GM19467 (cell line): Measurements from ENCODE around the gene THEMIS2.
A peak's percentile ranks its signal among the peaks of the same experiment; 100 is the strongest.

Experiments
- ATAC-seq: cut with Tn5 transposase; IDR thresholded peaks from one replicate; pipeline ENCODE4 v1.9.1; 2021; ENCODE audit warnings: mild to moderate bottlenecking, moderate library complexity; ENCODE audit not compliant: unreplicated experiment

Gene THEMIS2

DNA sequence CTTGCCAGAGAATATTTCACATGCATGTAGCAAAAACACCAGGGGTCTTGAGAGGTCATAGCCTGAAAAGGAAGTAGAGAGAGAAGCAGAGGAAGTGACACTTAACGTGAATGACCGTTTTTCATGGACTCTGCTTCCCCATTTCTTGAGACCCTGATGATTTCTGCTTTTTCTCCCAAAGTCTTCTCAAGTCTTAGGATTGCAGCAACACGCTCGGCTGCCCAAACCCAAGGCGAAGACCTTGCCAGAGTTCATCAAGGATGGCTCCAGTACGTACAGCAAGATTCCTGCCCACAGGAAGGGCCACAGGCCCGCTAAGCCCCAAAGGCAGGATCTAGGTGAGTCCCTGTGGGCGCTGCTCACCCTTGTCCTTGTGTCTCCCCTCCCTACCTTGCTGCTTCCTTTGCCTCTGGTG lies 12.8 kb downstream of the THEMIS2 start:
- no peak for ATAC-seq

DNA sequence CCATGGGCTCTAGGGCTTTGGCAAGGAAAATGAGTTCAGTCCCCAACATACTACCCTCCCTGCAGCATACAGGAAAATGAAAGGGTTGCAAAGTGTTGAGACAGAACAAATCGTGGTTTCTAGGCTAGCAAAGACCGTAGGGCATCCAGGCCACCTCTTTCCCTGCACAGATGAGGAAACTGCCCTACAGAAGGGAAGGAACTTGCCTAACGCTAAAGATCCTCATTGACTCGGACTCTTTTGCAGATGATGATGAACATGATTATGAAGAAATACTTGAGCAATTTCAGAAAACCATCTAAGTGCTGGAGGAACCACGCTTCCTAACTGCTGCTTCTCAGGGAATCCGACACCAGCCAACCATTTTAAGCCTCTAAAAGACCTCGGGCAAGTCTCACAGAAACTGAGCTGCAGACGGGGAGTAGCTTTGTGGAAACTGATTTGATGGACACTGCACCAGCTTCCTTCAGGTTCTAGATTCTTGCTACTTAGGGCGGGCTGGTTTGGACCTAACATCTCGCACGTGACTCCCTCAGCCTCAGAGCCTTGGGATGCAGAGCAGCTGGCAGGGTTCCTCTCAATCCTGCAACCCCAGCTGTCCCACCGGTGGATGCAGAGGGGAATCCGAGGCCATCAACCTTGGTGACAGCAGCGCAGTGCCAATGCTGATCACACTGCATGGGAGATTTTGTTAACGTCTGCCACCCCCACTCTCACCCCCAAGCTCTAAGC lies 13.4 kb downstream of the THEMIS2 start:
- no peak for ATAC-seq

DNA sequence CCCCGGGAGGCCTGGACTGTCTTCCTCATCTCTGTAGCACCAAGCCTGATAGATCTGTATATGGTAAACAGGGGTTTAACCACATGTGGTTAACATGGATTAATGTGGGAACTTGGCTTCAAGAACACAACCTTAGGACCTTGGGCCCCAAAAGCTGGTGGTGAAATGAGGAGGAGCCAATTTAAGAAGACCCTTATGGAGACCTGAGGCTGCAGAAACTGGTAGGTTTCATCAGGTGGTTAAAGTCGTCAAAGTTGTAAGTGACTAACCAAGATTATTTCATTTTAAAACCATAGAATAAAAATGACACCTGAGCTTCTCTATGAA lies 14.0 kb downstream of the THEMIS2 start:
- ATAC-seq = no peak

DNA sequence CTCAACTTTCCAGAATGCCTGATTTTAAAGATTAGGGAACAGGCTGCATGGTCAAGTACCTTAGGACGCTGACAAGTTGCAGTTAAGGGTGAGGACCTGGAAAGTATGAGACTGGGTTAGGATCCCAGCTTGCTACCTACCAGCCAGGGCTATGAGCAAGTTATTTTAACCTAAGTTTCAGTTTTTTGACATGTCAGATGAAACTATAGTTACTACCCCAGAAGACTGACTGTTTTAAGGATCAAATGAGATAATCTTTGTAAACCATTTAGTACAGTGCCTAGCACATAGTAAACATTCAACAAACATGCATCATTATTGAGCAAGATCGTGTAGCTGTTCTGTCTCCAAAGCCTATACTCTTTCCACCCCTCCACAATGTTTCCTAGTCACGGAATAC lies 14.4 kb downstream of the THEMIS2 start:
- no peak for ATAC-seq

DNA sequence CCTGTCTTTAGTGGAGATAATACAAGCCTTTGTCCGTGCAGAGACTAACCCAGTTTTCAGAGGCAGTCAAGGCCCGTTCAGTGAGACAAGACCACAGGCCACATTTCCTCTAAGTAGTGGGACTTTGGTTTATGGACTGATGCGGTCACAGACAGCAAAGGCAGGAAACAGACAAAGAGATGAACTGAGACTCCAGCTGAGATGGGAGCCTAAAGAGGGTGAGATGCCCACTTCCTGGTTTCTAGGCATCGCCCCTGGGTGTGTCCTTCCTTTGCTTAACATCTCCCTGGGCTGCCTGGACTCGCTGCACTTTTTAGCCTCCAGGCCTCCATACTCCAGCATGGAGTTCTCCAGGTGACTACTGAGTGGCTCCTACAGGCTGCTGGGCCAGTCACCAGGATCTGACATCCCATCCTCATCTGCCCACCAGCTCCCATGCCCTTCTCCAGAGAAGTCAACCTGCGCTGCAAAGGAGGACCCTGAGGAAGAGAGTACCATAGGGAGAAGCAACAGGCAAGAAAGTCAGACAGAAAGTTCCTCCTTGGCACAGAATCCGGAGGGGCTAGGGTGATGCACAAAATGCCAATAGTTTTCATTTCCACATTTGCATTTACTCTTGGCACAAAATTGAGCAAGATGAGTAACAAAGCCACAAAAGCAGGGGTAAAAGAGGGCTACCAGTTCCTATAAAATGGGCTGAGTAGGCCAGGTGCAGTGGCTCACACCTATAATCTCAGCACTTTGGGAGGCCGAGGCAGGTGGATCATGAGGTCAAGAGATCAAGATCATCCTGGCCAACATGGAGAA lies 15.1 kb downstream of the THEMIS2 start:
- ATAC-seq = no peak

DNA sequence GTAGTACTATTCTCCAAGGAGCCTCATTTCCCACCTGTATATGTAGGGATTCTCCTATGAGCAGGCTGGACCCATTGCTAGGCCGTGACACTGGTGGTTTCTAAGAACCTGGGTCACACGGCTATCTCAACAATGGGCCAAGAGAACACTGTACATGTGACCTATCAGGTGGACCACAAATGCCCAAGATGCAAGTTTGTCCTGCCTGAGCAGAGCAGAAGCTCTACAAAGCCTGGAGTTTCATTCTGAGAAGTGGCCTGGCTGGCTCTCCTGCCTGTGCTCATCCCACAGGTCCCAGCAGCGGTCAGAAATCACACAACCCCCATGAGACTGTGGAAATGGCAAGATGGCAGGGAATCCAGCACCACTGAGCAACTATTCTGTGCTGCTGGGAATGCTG lies 17.2 kb downstream of the THEMIS2 start:
- ATAC-seq = no peak

DNA sequence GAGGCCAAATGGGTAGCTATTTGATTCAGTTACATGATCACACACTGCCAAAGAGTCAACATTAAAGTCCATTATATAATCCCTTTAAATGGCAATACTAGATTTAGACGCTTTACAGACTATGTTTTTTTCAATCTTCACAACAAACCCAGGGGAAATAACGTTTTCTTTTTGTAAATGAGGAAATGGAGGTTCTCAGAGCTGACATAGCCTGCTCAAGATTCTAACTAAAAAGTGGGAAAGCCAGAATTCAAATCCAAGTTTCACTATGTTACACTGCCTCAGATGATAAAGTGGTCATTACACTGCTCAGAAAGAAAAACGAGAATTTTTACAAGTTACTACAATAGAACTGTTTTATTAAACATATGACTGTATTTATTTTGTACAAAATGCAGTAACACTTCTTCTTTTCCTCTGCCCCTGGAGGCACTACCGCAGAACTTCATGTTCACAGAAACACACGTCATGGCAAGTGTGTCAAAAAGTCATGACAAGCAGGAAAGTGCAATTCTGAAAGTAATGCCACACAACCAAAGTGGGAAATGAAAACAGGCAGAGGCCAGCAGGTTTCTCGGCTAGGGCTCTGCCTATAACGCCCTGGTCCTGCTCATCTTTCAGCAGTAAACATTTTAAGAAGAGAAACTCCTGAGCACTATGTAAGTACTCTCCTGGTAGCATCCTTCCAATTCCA lies 19.0 kb downstream of the THEMIS2 start:
- ATAC-seq = peak; percentile 37

DNA sequence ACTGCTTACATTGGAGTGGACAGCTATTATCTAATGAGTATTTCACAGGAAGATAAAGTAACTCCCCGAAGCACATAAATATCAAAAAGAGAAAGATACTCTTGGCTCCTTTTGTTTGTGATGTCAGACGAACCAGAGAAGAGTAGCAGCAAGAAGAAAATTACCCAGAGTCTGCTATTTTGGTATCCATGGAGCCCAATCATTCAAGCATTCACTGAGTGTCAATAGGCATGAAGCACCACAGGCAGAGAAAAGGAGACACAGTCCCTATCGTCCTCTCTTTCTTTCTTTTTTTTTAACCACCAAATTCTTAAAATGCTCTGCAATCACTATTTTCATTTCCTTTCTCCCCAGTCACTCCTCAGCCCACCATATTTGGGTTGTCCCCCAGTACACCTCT lies 22.2 kb downstream of the THEMIS2 start:
- no peak for ATAC-seq

DNA sequence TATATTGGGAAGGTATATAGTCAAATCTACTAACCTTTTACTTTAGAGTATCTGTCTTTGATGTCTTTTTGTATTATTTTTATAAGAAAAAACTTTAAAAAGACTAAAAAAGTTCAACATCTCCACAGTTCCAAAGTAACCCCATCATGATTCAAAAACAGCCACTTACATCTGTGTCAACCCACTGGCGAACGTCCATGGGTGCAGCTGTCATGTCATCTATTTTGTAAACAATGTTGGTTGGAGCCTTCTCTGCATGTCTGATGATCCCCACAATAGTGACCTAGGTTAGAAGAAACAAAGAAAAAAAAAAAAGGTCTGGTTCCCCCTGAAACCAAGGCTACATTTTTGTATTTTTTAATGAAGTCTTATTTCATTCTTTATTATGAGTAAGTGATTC lies 34.4 kb downstream of the THEMIS2 start:
- no peak for ATAC-seq

DNA sequence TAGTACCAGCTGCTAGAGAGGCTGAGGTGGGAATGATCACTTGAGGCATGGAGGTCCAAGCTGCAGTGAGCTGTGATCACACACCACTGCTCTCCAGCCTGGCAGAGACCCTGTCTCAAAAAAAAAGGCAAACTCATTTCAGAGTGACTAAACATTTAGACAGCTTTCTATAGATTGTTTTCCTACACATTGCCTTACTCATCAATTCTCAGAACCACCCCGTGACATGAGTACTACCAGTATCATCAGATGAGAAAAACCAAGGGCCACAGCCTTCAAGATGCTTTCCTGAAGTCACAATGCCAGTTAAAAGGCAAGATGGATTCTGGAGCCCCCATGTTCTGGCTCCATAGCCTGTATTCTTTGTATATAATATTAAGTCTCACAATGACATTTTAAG lies 40.1 kb downstream of the THEMIS2 start:
- ATAC-seq = no peak

DNA sequence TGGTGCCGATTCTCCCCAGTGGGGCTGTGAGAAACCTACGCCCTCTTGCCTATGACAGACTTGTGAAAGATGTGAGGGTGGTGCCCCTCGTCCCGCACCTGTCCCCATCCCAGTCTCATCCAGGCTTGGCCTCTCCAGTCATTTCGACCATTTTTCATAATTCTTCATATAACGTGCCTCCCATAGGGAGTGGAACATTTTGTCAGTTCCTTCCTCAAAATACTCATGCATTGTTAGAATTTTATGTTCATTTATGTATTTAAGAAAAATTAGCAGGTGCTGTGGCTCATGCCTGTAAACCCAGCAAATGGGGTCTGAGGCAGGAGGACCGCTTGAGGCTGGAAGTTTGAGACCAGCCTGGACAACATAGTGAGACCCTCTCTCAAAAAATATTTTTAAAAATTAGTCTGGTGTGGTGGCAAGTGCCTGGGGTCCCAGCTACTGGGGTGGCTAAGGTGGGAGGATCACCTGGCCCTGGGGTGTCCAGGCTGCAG lies 42.8 kb downstream of the THEMIS2 start:
- no peak for ATAC-seq

DNA sequence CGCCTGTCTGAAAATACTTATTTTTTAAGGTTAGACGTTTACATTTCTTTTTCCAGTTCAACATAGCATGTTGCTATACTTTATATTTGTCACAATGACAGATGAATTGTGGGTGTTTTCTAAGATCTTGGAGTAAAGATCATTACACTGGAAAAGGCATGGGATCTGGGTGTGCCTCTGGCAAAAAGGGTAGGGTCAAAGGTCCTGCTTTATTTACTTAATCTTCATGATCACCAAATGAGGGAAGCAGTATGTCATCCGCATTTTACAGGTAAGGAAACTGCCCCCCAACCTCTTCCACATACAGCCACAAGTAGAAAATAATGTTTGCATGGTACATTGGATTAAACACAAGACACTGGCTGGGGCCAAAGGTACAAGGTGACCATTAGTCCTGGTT lies 49.9 kb downstream of the THEMIS2 start:
- ATAC-seq = no peak

DNA sequence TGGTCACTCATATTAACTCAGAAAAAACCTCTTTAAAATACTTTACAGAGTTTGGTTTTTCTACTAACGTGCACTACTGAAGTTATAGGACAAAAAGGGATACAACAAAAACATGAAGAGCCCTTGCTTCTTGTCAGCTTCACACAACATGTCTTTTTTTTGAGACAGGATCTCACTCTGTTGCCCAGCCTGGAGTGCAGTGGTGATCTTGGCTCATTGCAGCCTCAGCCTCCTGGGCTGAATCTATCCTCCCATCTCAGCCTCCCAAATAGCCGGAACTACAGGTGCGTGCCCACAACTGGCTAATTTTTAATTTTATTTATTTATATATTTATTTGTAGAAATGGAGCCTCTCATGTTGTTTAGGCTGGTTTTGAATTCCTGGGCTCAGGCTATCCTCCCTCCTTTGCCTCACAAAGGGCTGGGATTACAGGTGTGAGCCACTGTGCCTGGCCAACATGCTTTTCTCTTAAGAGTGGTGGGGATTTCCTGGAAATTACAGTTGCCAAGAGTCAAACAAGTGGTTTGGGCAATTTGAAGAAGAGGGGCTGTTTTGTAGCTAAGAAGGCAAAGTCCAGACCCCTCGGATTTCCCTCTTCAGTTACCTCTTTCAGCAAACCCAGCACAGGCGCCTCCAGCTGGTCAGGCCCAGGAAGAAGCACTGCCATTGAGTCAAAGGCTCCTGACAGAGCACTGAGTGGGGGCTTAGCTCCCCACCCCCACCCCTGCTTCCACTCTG lies 56.0 kb downstream of the THEMIS2 start:
- ATAC-seq = no peak

DNA sequence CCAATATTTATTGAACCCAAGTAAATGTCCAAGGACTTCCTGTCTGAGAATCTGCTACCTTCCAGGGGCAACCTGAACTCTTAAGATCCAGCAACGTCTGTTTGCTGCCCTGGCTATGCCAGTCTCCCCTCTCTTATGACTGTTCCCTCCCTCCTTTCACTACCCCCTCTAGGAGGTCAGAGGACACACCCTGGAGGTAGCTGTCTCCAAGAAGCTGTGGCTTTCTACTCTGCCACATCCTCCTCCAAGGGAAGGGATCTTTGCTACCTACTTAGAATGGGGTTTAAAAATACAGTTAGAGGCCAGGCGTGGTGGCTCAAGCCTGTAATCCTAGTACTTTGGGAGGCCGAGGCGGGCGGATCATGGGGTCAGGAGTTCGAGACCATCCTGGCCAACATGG lies 58.8 kb downstream of the THEMIS2 start:
- ATAC-seq = no peak

DNA sequence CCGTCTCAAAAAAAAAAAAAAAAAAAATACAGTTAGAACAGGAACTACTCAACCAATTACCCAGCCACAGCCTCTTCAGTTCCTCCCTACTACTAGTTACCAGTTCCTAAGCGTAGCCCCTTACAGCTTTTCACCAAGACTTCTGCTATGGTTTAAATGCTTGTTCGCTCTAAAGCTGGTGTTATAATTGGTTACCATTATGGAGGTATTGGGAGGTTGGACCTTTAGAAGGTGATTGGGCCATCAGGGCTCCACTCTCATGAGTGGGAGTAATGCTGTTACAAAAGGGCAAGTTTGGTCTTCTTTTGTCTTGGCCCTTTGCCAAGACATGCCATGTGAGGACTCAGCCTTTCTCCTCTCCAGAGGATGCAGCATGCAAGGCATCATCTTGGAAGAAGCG lies 59.4 kb downstream of the THEMIS2 start:
- ATAC-seq = no peak

DNA sequence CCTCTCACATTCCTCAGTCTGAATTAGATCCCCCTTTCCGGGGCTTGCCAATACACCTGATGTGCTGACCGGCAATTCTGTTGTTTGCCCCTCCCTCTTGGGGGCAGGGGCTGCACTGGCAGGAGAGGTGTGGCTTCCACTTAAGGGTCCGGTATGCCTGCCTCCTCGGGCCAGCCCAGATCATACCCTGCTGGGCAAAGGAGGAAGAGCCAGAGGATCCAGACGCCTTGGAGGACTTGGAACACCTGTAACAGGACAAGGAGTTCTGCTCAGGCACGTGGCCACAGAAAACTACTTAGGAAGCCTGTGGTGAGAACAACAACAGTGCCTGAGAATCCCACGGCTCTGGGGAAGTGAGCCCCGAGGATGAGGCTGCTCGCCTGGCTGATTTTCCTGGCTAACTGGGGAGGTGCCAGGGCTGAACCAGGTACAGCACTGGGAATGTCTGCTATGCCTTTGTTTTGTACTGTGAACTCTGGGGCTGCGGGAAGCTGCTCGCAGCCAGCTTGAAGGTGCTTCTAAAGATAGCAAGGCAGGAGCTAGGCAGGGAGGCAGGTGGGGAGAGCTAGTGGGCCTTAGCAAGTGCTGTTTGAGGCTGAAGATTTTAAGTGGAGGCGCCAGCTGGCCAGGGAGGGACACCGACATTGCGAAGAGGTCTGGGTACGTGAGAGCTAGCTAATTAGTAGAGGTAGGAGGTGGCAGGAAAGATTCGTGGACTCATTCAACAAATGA lies 62.6 kb downstream of the THEMIS2 start, which contains the start of gene SMPDL3B:
TSS of gene SMPDL3B (plus strand) at position 183 of the 732 bp plus-strand sequence. CDS start at position 367, 184 bp downstream.
- no peak for ATAC-seq

DNA sequence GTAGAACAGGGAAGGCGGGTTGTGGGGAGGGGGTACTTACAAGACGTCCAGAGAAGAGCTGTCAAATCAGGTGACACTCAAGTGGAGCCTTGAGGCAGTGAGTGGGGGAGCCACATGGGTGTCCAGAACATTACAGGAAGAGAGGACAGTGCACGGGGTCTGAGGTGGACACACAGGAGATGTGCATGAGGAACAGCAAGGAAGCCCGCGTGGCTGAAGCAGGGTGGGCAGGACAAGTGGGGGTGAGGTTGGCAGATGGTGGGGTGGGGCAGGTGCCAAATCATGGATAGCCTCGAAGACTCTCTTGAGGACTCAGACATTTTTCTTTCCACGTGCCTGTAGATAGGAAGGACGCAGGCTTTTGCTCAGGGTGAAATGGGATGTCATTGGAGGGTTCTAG lies 63.4 kb downstream of the THEMIS2 start:
- ATAC-seq = no peak
